Activated T-helper 1 cell treated with Interleukin-2 at 50 U/mL for 16 hours (primary cell): ENCODE measurements around the gene SSUH2.

Experiments used
- DNase-seq: peaks from one replicate; pipeline ENCODE4 v3.0.0-alpha.2; 2020; ENCODE audit warnings: low read depth

The SSUH2 gene

GRCh38 chr3:8579943-8580342, 64.7 kb downstream of the SSUH2 start:
- DNase-seq, result no peak

GRCh38 chr3:8579096-8579495, 65.5 kb downstream of the SSUH2 start:
- no peak for DNase-seq

GRCh38 chr3:8578282-8578681, 66.3 kb downstream of the SSUH2 start:
- no peak for DNase-seq

GRCh38 chr3:8576841-8577571, 67.6 kb downstream of the SSUH2 start:
- no peak for DNase-seq

- no peak for DNase-seq
Observed at GRCh38 chr3:8576436-8576835, 68.2 kb downstream of the SSUH2 start.

GRCh38 chr3:8575364-8576104, 69.1 kb downstream of the SSUH2 start:
- no peak for DNase-seq

- no peak for DNase-seq
Observed at GRCh38 chr3:8574670-8575322, 69.8 kb downstream of the SSUH2 start.

- DNase-seq, result no peak
Observed at GRCh38 chr3:8574040-8574669, 70.4 kb downstream of the SSUH2 start.

- no peak for DNase-seq
Observed at GRCh38 chr3:8573342-8573926, 71.2 kb downstream of the SSUH2 start.

GRCh38 chr3:8571256-8571655, 73.3 kb downstream of the SSUH2 start:
- no peak for DNase-seq
